ENCODE measurements around the gene ZNF236.
A peak's percentile ranks its signal among the peaks of the same experiment; 100 is the strongest.

DNA sequence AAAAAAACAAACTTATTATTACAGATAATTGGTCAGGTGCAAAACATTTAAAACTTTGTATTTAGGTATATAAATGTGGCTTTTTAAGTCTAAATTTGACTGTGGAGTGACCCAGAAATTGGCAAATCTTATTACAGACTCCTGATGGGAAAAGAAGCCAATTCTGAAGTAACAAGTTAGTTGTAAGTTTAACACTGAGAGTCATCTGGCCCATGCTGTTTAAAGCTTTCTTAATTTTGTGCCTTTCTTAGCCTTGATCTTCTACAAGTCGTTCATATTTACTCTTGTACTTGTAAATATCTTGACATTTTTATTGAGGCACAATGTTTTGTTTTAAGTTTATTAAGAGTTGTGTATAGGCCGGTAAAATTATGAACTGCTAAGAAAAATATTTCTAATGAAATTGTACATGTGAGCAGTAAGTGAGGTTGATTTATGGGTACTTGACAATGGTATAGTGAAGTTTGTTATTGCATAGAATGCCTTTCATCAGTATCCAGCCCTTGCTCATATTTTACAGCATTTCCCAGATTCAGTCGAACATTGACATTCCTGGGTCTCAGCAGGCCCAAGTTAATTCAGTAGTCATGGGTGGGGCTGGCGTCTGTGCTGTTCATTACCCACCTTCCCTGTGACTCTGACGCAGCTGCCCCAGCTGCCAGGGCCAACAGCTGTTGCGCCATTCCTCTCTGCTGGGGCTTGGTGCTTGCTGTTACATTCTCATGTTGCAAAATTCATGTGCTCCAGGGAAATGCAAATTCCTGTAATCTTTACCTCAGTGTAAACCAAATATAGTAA is 121.4 kb downstream of the ZNF236 start:
- TF ChIP-seq, protein P1, sequence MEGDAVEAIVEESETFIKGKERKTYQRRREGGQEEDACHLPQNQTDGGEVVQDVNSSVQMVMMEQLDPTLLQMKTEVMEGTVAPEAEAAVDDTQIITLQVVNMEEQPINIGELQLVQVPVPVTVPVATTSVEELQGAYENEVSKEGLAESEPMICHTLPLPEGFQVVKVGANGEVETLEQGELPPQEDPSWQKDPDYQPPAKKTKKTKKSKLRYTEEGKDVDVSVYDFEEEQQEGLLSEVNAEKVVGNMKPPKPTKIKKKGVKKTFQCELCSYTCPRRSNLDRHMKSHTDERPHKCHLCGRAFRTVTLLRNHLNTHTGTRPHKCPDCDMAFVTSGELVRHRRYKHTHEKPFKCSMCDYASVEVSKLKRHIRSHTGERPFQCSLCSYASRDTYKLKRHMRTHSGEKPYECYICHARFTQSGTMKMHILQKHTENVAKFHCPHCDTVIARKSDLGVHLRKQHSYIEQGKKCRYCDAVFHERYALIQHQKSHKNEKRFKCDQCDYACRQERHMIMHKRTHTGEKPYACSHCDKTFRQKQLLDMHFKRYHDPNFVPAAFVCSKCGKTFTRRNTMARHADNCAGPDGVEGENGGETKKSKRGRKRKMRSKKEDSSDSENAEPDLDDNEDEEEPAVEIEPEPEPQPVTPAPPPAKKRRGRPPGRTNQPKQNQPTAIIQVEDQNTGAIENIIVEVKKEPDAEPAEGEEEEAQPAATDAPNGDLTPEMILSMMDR (IDR thresholded peaks at IDR 0.05) = no peak
- no peak for TF ChIP-seq POLR2A (IDR thresholded peaks at IDR 0.05)
- TF ChIP-seq POLR2AphosphoS5 (IDR thresholded peaks at IDR 0.05) = peak in 1 of 3 donors; percentile 34
- TF ChIP-seq EP300 (IDR thresholded peaks at IDR 0.05) = no peak

All from stomach (tissue), 4 donors.